Stimulated activated naive B cell treated with anti-CD40 and anti-IgM and Interleukin-4, amounts not matched to agents 10 μg/mL and 1 μg/mL and 100 μg/mL, for 72 hours (primary cell): ENCODE measurements around the gene MARCKS.

Experiments used
- ATAC-seq, 2 donors: fragments of 150-1000 bp; cut with Tn5 transposase; replicated peaks; 2 replicates each; pipeline ENCODE4 v1.10.0; 2021; ENCODE audit warnings: moderate library complexity in 1 of 2
- DNase-seq: peaks from one replicate; pipeline ENCODE4 v3.0.0; 2021
- H3K27ac Mint-ChIP-seq: one replicate; pipeline ENCODE4 v1.8.0; 2022; ENCODE audit warnings: mild to moderate bottlenecking, mixed read lengths
- H3K27me3 Mint-ChIP-seq, 2 donors: one replicate each; pipeline ENCODE4 v1.8.0; 2022; ENCODE audit warnings: mixed read lengths in 2 of 2
- H3K36me3 Mint-ChIP-seq, 2 donors: one replicate each; pipeline ENCODE4 v1.8.0; 2022; ENCODE audit warnings: mixed read lengths in 2 of 2, mild to moderate bottlenecking in 1 of 2
- H3K4me1 Mint-ChIP-seq, 2 donors: one replicate each; pipeline ENCODE4 v1.8.0; 2022; ENCODE audit warnings: mixed read lengths in 2 of 2, mild to moderate bottlenecking in 1 of 2
- H3K4me3 Mint-ChIP-seq, 2 donors: one replicate each; pipeline ENCODE4 v1.8.0; 2022; ENCODE audit warnings: mild to moderate bottlenecking in 2 of 2, mixed read lengths in 2 of 2, moderate library complexity in 1 of 2
- H3K9me3 Mint-ChIP-seq, 2 donors: one replicate each; pipeline ENCODE4 v1.8.0; 2022; ENCODE audit warnings: mixed read lengths in 2 of 2, mild to moderate bottlenecking in 1 of 2

MARCKS gene

GRCh38 chr6:113833537-113833936 is 23.6 kb upstream of the MARCKS start:
- DNase-seq (no peak), ATAC-seq (no peak)
- no peaks in the 10 kb centered on the region for H3K36me3 Mint-ChIP-seq
- H3K27ac Mint-ChIP-seq = no peak overlapping the region
- H3K4me3 Mint-ChIP-seq = no peak overlapping the region
- no peaks in the 10 kb centered on the region for H3K4me1 Mint-ChIP-seq
- peaks cover 0 to 3% of the 10 kb centered on the region in 2 donors for H3K9me3 Mint-ChIP-seq
- H3K27me3 Mint-ChIP-seq = no peaks in the 10 kb centered on the region

- no peak for DNase-seq
- ATAC-seq = no peak
- no peak overlapping the region for H3K4me3 Mint-ChIP-seq
- H3K9me3 Mint-ChIP-seq = no peaks in the 10 kb centered on the region
- H3K27ac Mint-ChIP-seq = no peak overlapping the region
- H3K36me3 Mint-ChIP-seq = no peaks in the 10 kb centered on the region
- no peaks in the 10 kb centered on the region for H3K4me1 Mint-ChIP-seq
- no peaks in the 10 kb centered on the region for H3K27me3 Mint-ChIP-seq
These were observed 20.0 kb upstream of the MARCKS start for GRCh38 chr6:113837170-113837569.

GRCh38 chr6:113842165-113842564 is 15.0 kb upstream of the MARCKS start:
- H3K27me3 Mint-ChIP-seq = no peaks in the 10 kb centered on the region
- no peaks in the 10 kb centered on the region for H3K9me3 Mint-ChIP-seq
- H3K4me1 Mint-ChIP-seq = no peaks in the 10 kb centered on the region
- DNase-seq = no peak
- no peak overlapping the region for H3K27ac Mint-ChIP-seq
- ATAC-seq = no peak
- no peaks in the 10 kb centered on the region for H3K36me3 Mint-ChIP-seq
- no peak overlapping the region for H3K4me3 Mint-ChIP-seq

GRCh38 chr6:113843500-113844073 is 13.6 kb upstream of the MARCKS start:
- no peak overlapping the region for H3K27ac Mint-ChIP-seq
- no peak overlapping the region for H3K4me3 Mint-ChIP-seq
- H3K9me3 Mint-ChIP-seq = no peaks in the 10 kb centered on the region
- no peak for DNase-seq
- peaks cover 0 to 4% of the 10 kb centered on the region in 2 donors for H3K27me3 Mint-ChIP-seq
- no peaks in the 10 kb centered on the region for H3K4me1 Mint-ChIP-seq
- no peaks in the 10 kb centered on the region for H3K36me3 Mint-ChIP-seq
- no peak for ATAC-seq

GRCh38 chr6:113846577-113846976 is 10.6 kb upstream of the MARCKS start:
- DNase-seq (no peak), ATAC-seq (no peak)
- Mint-ChIP-seq H3K27ac (no peak overlapping the region), H3K4me3 (no peak overlapping the region), H3K27me3 (peaks cover 0 to 4% of the 10 kb centered on the region in 2 donors), H3K4me1 (no peaks in the 10 kb centered on the region), H3K9me3 (no peaks in the 10 kb centered on the region), H3K36me3 (no peaks in the 10 kb centered on the region)

GRCh38 chr6:113847447-113847846 is 9.7 kb upstream of the MARCKS start:
- H3K4me3 Mint-ChIP-seq = no peak overlapping the region
- H3K36me3 Mint-ChIP-seq = no peaks in the 10 kb centered on the region
- no peaks in the 10 kb centered on the region for H3K4me1 Mint-ChIP-seq
- DNase-seq (no peak), ATAC-seq (no peak)
- H3K27me3 Mint-ChIP-seq = peaks cover 4 to 8% of the 10 kb centered on the region in 2 donors
- no peaks in the 10 kb centered on the region for H3K9me3 Mint-ChIP-seq
- no peak overlapping the region for H3K27ac Mint-ChIP-seq

GRCh38 chr6:113848280-113848679 is 8.9 kb upstream of the MARCKS start:
- no peaks in the 10 kb centered on the region for H3K4me1 Mint-ChIP-seq
- ATAC-seq (no peak), DNase-seq (no peak)
- H3K36me3 Mint-ChIP-seq = no peaks in the 10 kb centered on the region
- H3K27me3 Mint-ChIP-seq = peaks cover 6 to 14% of the 10 kb centered on the region in 2 donors
- H3K9me3 Mint-ChIP-seq = no peaks in the 10 kb centered on the region
- no peak overlapping the region for H3K27ac Mint-ChIP-seq
- no peak overlapping the region for H3K4me3 Mint-ChIP-seq

GRCh38 chr6:113848811-113849210 is 8.3 kb upstream of the MARCKS start:
- Mint-ChIP-seq H3K4me3 (no peak overlapping the region), H3K27me3 (peaks cover 6 to 14% of the 10 kb centered on the region in 2 donors), H3K36me3 (no peaks in the 10 kb centered on the region), H3K27ac (no peak overlapping the region), H3K9me3 (no peaks in the 10 kb centered on the region), H3K4me1 (no peaks in the 10 kb centered on the region)
- DNase-seq = no peak
- ATAC-seq = no peak

GRCh38 chr6:113853252-113853651 is 3.9 kb upstream of the MARCKS start:
- ATAC-seq = no peak

GRCh38 chr6:113854531-113855499 is 2.3 kb upstream of the MARCKS start:
- peaks cover 0 to 11% of the 10 kb centered on the region in 2 donors for H3K36me3 Mint-ChIP-seq
- peaks cover 12 to 22% of the 10 kb centered on the region in 2 donors for H3K4me1 Mint-ChIP-seq
- H3K4me3 Mint-ChIP-seq = no peak overlapping the region
- peaks cover 6 to 9% of the 10 kb centered on the region in 2 donors for H3K27me3 Mint-ChIP-seq
- no peaks in the 10 kb centered on the region for H3K9me3 Mint-ChIP-seq
- ATAC-seq (peak; percentile 8 to 28), DNase-seq (peak; percentile 44)
- peak overlapping the region; percentile 63 for H3K27ac Mint-ChIP-seq

More at GRCh38 chr6:113853252-113853651, 3.9 kb upstream of the MARCKS start:
- H3K27ac Mint-ChIP-seq = no peak overlapping the region
- H3K4me1 Mint-ChIP-seq = peaks cover 12 to 13% of the 10 kb centered on the region in 2 donors
- H3K27me3 Mint-ChIP-seq = peaks cover 6 to 12% of the 10 kb centered on the region in 2 donors
- no peak for DNase-seq
- H3K9me3 Mint-ChIP-seq = no peaks in the 10 kb centered on the region
- peaks cover 0 to 7% of the 10 kb centered on the region in 2 donors for H3K36me3 Mint-ChIP-seq
- no peak overlapping the region for H3K4me3 Mint-ChIP-seq

- H3K4me3 Mint-ChIP-seq = no peak overlapping the region
- no peak overlapping the region for H3K27ac Mint-ChIP-seq
- peaks cover 3 to 15% of the 10 kb centered on the region in 2 donors for H3K36me3 Mint-ChIP-seq
- peak in 1 of 2 donors; percentile 5 for ATAC-seq
- peaks cover 14 to 26% of the 10 kb centered on the region in 2 donors for H3K4me1 Mint-ChIP-seq
- peak; percentile 8 for DNase-seq
- no peaks in the 10 kb centered on the region for H3K9me3 Mint-ChIP-seq
- peaks cover 6 to 9% of the 10 kb centered on the region in 2 donors for H3K27me3 Mint-ChIP-seq
These were observed 1.4 kb upstream of the MARCKS start for GRCh38 chr6:113855500-113856374.

- no peaks in the 10 kb centered on the region for H3K9me3 Mint-ChIP-seq
- no peak overlapping the region for H3K27ac Mint-ChIP-seq
- H3K4me1 Mint-ChIP-seq = peaks cover 15 to 28% of the 10 kb centered on the region in 2 donors
- DNase-seq = no peak
- H3K4me3 Mint-ChIP-seq = no peak overlapping the region
- peaks cover 6 to 9% of the 10 kb centered on the region in 2 donors for H3K27me3 Mint-ChIP-seq
- no peak for ATAC-seq
- H3K36me3 Mint-ChIP-seq = peaks cover 4 to 16% of the 10 kb centered on the region in 2 donors
These were observed 845 bp upstream of the MARCKS start for GRCh38 chr6:113856375-113856624.

- H3K27me3 Mint-ChIP-seq = peaks cover 0 to 2% of the 10 kb centered on the region in 2 donors
- no peak overlapping the region for H3K4me3 Mint-ChIP-seq
- H3K4me1 Mint-ChIP-seq = peaks cover 15 to 28% of the 10 kb centered on the region in 2 donors
- peaks cover 4 to 16% of the 10 kb centered on the region in 2 donors for H3K36me3 Mint-ChIP-seq
- peak in 1 of 2 donors; percentile 7 for ATAC-seq
- no peaks in the 10 kb centered on the region for H3K9me3 Mint-ChIP-seq
- H3K27ac Mint-ChIP-seq = no peak overlapping the region
- peak; percentile 41 for DNase-seq
These were observed 673 bp downstream of the MARCKS start for GRCh38 chr6:113857556-113858479.
